H1 (cell line): ENCODE results near the gene EIF4A3. TPM values are rescaled to one million over a fixed set of nuclear protein-coding genes. Genes with fewer than 3 reads are reported as not detected.

Source experiments
- CTCF ChIA-PET: fragments of 300-600 bp; sonication (Branson Sonifier 250); formaldehyde crosslinking; loops from one replicate; lab custom pipeline; 2021; ENCODE audit not compliant: partially characterized antibody; lab: Charles Lee
- POLR2A ChIA-PET: fragments of 300-600 bp; sonication (Branson Sonifier 250); formaldehyde crosslinking; loops from one replicate; lab custom pipeline; 2021; ENCODE audit warnings: inconsistent platforms; ENCODE audit not compliant: partially characterized antibody; lab: Charles Lee
- DNase-seq, 2 experiments: peaks; one replicate each; pipeline versions ENCODE4 v3.0.0 to v3.0.0-alpha.2; 2010 to 2022; ENCODE audit warnings: low spot score in 2 of 2, low read depth in 1 of 2, mixed read lengths in 1 of 2
- FAIRE-seq: peaks from 2 replicates; lab custom pipeline; 2011; peaks lifted over from hg19 to GRCh38; lab: Jason Lieb, UNC
- H2AFZ ChIP-seq: 2 replicates; pipeline ENCODE4 v1.8.1; 2012; ENCODE audit warnings: low read length, inconsistent platforms
- H2AK5ac ChIP-seq: 2 replicates; pipeline ENCODE4 v1.6.1; 2013; ENCODE audit warnings: low read depth, low read length
- H2BK120ac ChIP-seq: replicated peaks from 2 replicates; pipeline ENCODE3; 2013; ENCODE audit warnings: low read depth, low read length, inconsistent platforms
- H2BK12ac ChIP-seq: 2 replicates; pipeline ENCODE4 v1.6.1; 2013; ENCODE audit warnings: low read depth, low read length
- H2BK15ac ChIP-seq: 2 replicates; pipeline ENCODE4 v1.6.1; 2013; ENCODE audit warnings: low read length
- H2BK20ac ChIP-seq: 2 replicates; pipeline ENCODE4 v1.6.1; 2013; ENCODE audit warnings: low read length
- H2BK5ac ChIP-seq: 2 replicates; pipeline ENCODE4 v1.6.1; 2013; ENCODE audit warnings: low read depth, low read length
- H3K14ac ChIP-seq: 2 replicates; pipeline ENCODE4 v1.6.1; 2013; ENCODE audit warnings: inconsistent platforms; ENCODE audit not compliant: insufficient read length
- H3K18ac ChIP-seq: 2 replicates; pipeline ENCODE4 v1.6.1; 2013; ENCODE audit warnings: low read length; ENCODE audit errors: extremely low read depth
- H3K23ac ChIP-seq: 2 replicates; pipeline ENCODE4 v1.6.1; 2013; ENCODE audit warnings: inconsistent platforms; ENCODE audit not compliant: insufficient read length
- H3K23me2 ChIP-seq: 2 replicates; pipeline ENCODE4 v1.6.1; 2013; ENCODE audit warnings: low read depth, low read length
- H3K27ac ChIP-seq: 2 replicates; pipeline ENCODE4 v1.6.1; 2011; ENCODE audit warnings: low read depth, low read length, inconsistent platforms
- H3K27me3 ChIP-seq, 4 experiments: replicated peaks in 1 of 4; 1 replicate in 1 of 4; 2 replicates in 3 of 4; pipeline versions ENCODE4 v1.6.1 to v1.8.1; 2011 to 2013; ENCODE audit warnings: low read length in 3 of 4, mild to moderate bottlenecking in 3 of 4, inconsistent platforms in 2 of 4, mixed read lengths in 2 of 4, moderate library complexity in 1 of 4; ENCODE audit not compliant: control insufficient read depth in 3 of 4, insufficient read depth in 3 of 4; ENCODE audit errors: extremely low read depth in 1 of 4
- H3K36me3 ChIP-seq, 4 experiments: 2 replicates each; pipeline versions ENCODE4 v1.6.1 to v1.8.1; 2011 to 2013; ENCODE audit warnings: mild to moderate bottlenecking in 4 of 4, low read length in 3 of 4, moderate library complexity in 2 of 4, control low read depth in 1 of 4, inconsistent platforms in 1 of 4; ENCODE audit not compliant: insufficient read depth in 4 of 4, control insufficient read depth in 2 of 4
- H3K4ac ChIP-seq: replicated peaks from 2 replicates; pipeline ENCODE3; 2013; ENCODE audit warnings: low read length, low read depth, mixed read lengths, inconsistent platforms; ENCODE audit not compliant: insufficient read length
- H3K4me1 ChIP-seq, 4 experiments: replicated peaks in 1 of 4; 1 replicate in 1 of 4; 2 replicates in 3 of 4; pipeline versions ENCODE4 v1.6.1 to v1.8.1; 2011 to 2013; ENCODE audit warnings: low read length in 3 of 4, inconsistent platforms in 2 of 4, mixed read lengths in 1 of 4; ENCODE audit not compliant: insufficient read depth in 4 of 4, control insufficient read depth in 3 of 4
- H3K4me2 ChIP-seq, 2 experiments: 2 replicates each; pipeline versions ENCODE4 v1.6.1 to v1.8.1; 2011 to 2013; ENCODE audit warnings: low read depth in 2 of 2, low read length in 2 of 2, control low read depth in 1 of 2, inconsistent platforms in 1 of 2, mild to moderate bottlenecking in 1 of 2; ENCODE audit not compliant: insufficient read depth in 1 of 2
- H3K4me3 ChIP-seq, 4 experiments: fragments of 200-600, 300-600 bp in 1 of 4; sonication (generic), shearing (Covaris generic), sonication (Bioruptor Twin) in 1 of 4; 2 replicates each; pipeline versions ENCODE4 v1.5.1 to v1.8.1; 2011 to 2016; ENCODE audit warnings: low read length in 4 of 4, low read depth in 3 of 4, control low read depth in 2 of 4, inconsistent platforms in 2 of 4, mild to moderate bottlenecking in 2 of 4, mixed read lengths in 1 of 4, moderate library complexity in 1 of 4; ENCODE audit not compliant: insufficient read depth in 2 of 4; ENCODE audit errors: extremely low read depth in 1 of 4
- H3K56ac ChIP-seq: replicated peaks from 2 replicates; pipeline ENCODE3; 2013; ENCODE audit warnings: low read depth, mild to moderate bottlenecking, mixed read lengths, low read length, inconsistent platforms; ENCODE audit not compliant: insufficient read length
- H3K79me1 ChIP-seq: 2 replicates; pipeline ENCODE4 v1.6.1; 2013; ENCODE audit warnings: low read depth, low read length, control low read depth
- H3K79me2 ChIP-seq, 2 experiments: 2 replicates each; pipeline versions ENCODE4 v1.6.1 to v1.8.1; 2012 to 2013; ENCODE audit warnings: low read length in 2 of 2, mild to moderate bottlenecking in 2 of 2, inconsistent platforms in 1 of 2; ENCODE audit not compliant: insufficient read depth in 2 of 2, control insufficient read depth in 1 of 2
- H3K9ac ChIP-seq, 4 experiments: replicated peaks in 1 of 4; 1 replicate in 1 of 4; 2 replicates in 3 of 4; pipeline versions ENCODE4 v1.6.1 to v1.8.1; 2011 to 2013; ENCODE audit warnings: low read depth in 3 of 4, low read length in 3 of 4, control low read depth in 2 of 4, mild to moderate bottlenecking in 2 of 4, moderate library complexity in 2 of 4, inconsistent platforms in 1 of 4; ENCODE audit errors: extremely low read depth in 1 of 4
- H3K9me3 ChIP-seq, 2 experiments: 2 replicates each; pipeline versions ENCODE4 v1.6.1 to v1.8.1; 2012 to 2013; ENCODE audit warnings: mild to moderate bottlenecking in 2 of 2, moderate library complexity in 2 of 2, control low read depth in 1 of 2, inconsistent platforms in 1 of 2, low read depth in 1 of 2, low read length in 1 of 2, mixed read lengths in 1 of 2; ENCODE audit not compliant: insufficient read depth in 2 of 2
- H4K20me1 ChIP-seq, 2 experiments: replicated peaks in 1 of 2; 2 replicates each; pipeline versions ENCODE3 to v1.8.1; 2011 to 2013; ENCODE audit warnings: inconsistent platforms in 2 of 2, low read length in 2 of 2, mild to moderate bottlenecking in 1 of 2; ENCODE audit not compliant: insufficient read depth in 2 of 2, control insufficient read depth in 1 of 2
- H4K5ac ChIP-seq: 2 replicates; pipeline ENCODE4 v1.6.1; 2013; ENCODE audit warnings: low read length, low read depth, mixed read lengths, inconsistent platforms; ENCODE audit not compliant: insufficient read length
- H4K8ac ChIP-seq: 2 replicates; pipeline ENCODE4 v1.8.0; 2013; ENCODE audit warnings: mild to moderate bottlenecking, moderate library complexity, low read length, inconsistent platforms; ENCODE audit not compliant: insufficient read depth; ENCODE audit errors: extremely low read depth
- H4K91ac ChIP-seq: replicated peaks from 2 replicates; pipeline ENCODE3; 2013; ENCODE audit warnings: low read length, mixed read lengths, inconsistent platforms; ENCODE audit not compliant: insufficient read length
- CREB1 ChIP-seq: IDR thresholded peaks from 2 replicates; pipeline ENCODE4 v1.6.1; 2012; ENCODE audit warnings: inconsistent platforms
- CTBP2 ChIP-seq: IDR thresholded peaks from 2 replicates; pipeline ENCODE4 v1.7.0; 2011; ENCODE audit warnings: borderline replicate concordance, mild to moderate bottlenecking, moderate library complexity, mixed read lengths, low read length; ENCODE audit not compliant: insufficient read depth, insufficient read length
- EGR1 ChIP-seq: IDR thresholded peaks from 2 replicates; pipeline ENCODE4 v1.6.1; 2011; ENCODE audit warnings: low read depth, low read length, borderline replicate concordance
- KDM4A ChIP-seq: IDR thresholded peaks from one replicate; pipeline ENCODE4 v1.7.1; 2012; ENCODE audit warnings: low read depth, mild to moderate bottlenecking, moderate library complexity, low read length, inconsistent platforms; ENCODE audit not compliant: severe bottlenecking
- MAFK ChIP-seq: IDR thresholded peaks from 2 replicates; pipeline ENCODE4 v1.6.1; 2012; ENCODE audit warnings: low read depth, mild to moderate bottlenecking, improper control_type of control experiment, low read length
- PHF8 ChIP-seq: fragments of 200-600 bp; sonication (generic); conservative IDR thresholded peaks from 2 replicates; pipeline ENCODE4 v1.7.1; 2012; ENCODE audit warnings: low read depth, mild to moderate bottlenecking, inconsistent platforms, low read length, moderate library complexity
- POLR2A ChIP-seq, 2 experiments: IDR thresholded peaks; 1 replicate in 1 of 2; 2 replicates in 1 of 2; pipeline ENCODE4 v1.6.1; 2011; ENCODE audit warnings: low read depth in 2 of 2, low read length in 2 of 2, mild to moderate bottlenecking in 2 of 2; ENCODE audit errors: control extremely low read depth in 1 of 2
- RBBP5 ChIP-seq: IDR thresholded peaks from 2 replicates; pipeline ENCODE4 v1.7.1; 2012; ENCODE audit warnings: low read depth, mild to moderate bottlenecking, inconsistent platforms, low read length, moderate library complexity, borderline replicate concordance
- RXRA ChIP-seq: IDR thresholded peaks from 2 replicates; pipeline ENCODE4 v1.6.1; 2011; ENCODE audit warnings: low read depth, mild to moderate bottlenecking, low read length, moderate library complexity; ENCODE audit not compliant: insufficient read depth
- SP2 ChIP-seq: IDR thresholded peaks from 2 replicates; pipeline ENCODE4 v1.6.1; 2012; ENCODE audit warnings: mild to moderate bottlenecking, low read length, inconsistent platforms
- TBP ChIP-seq: IDR thresholded peaks from 2 replicates; pipeline ENCODE4 v1.6.1; 2011; ENCODE audit warnings: low read depth, low read length, improper control_type of control experiment
- WGBS, 2 experiments: shearing (Covaris generic) in 1 of 2; methylation state at CpG; one replicate each; pipeline versions ENCODE4 v1.1.6 to v1.1.7; 2013 to 2015; ENCODE audit warnings: low lambda C conversion rate in 2 of 2, mixed read lengths in 2 of 2, inconsistent platforms in 1 of 2, low coverage in 1 of 2, missing lambda C conversion rate in 1 of 2; ENCODE audit not compliant: insufficient replicate concordance in 2 of 2, insufficient coverage in 1 of 2, insufficient read length in 1 of 2; ENCODE audit errors: extremely low coverage in 1 of 2, missing lambda C conversion rate in 1 of 2; 5-methylcytosine and 5-hydroxymethylcytosine counted together
- polyA plus RNA-seq, 7 experiments: library from polyadenylated mRNA; depleted of rRNA in 3 of 7; stranded (reverse) in 5 of 7; unstranded in 2 of 7; fragments of >200 nt in 5 of 7; fragments of 200-250 nt in 2 of 7; gene quantifications; 1 replicate in 5 of 7; 2 replicates in 1 of 7; 4 replicates in 1 of 7; pipeline versions ENCODE4 v1.2.1 to v1.2.3, GENCODE V29; 2011 to 2013; ENCODE audit warnings: missing spikeins in 2 of 7, mixed read lengths in 2 of 7
- total RNA-seq: library from RNA; stranded (reverse); fragmentation: NEBNext Ultra II Directional; extraction: Animal tissue kit (Norgen Biotek cat#: 25700); gene quantifications from 2 replicates; pipeline ENCODE4 v1.2.1, GENCODE V29; 2021

Gene EIF4A3
- total and polyA plus RNA-seq, 2 of the 8 experiments (the other 6 are each of a cell fraction or from before 2014, with no cell fraction given): 142 to 146 TPM

DNA sequence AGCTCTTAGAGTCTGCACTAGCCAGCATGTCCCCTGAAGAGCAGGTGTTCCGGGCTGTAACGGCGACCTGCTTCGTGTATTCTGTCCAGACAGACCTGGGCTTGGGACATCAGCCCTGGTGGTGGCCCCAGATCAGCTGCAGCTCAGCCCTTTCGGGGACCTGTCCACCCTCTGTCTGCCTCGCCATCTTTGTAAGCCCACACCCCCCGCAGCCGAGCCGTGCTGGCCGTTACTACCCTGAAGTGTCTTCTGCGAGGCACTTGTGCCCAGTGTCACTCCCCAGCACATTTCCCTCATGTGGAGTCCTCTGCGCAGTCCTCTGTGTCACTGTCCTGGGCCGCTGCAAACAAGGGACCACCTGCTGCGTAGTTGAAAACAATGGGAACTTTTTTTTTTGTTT, 33.3 kb upstream of the EIF4A3 start:
- no peak overlapping the region for H4K5ac ChIP-seq
- no peak overlapping the region for H3K27ac ChIP-seq
- no peak overlapping the region for H3K9ac ChIP-seq
- H3K4me1 ChIP-seq: peaks cover 0 to 3% (median under 1%) of the 10 kb centered on the region in 4 experiments; a peak in 2 of 7 replicates
- H4K91ac ChIP-seq: no peak overlapping the region
- no peak overlapping the region for H3K14ac ChIP-seq
- TF ChIP-seq MAFK (no peak), SP2 (no peak), RBBP5 (no peak), TBP (no peak), KDM4A (no peak), CTBP2 (no peak), EGR1 (no peak), PHF8 (no peak), RXRA (no peak), POLR2A (IDR thresholded peaks at IDR 0.05; ENCODE audit: control extremely low read depth in 1 of 2, low read depth in 2 of 2, low read length in 2 of 2) (no peak), CREB1 (no peak)
- TF ChIP-seq, all 59 proteins: peak for 0
- Histone ChIP-seq H4K8ac (peak overlapping the region; percentile 65; the same call in 1 of the 2 replicates), H3K79me2 (no peaks in the 10 kb centered on the region), H3K27me3 (no peaks in the 10 kb centered on the region), H3K56ac (no peak overlapping the region), H2BK15ac (no peak overlapping the region), H2BK12ac (no peak overlapping the region), H2BK20ac (no peak overlapping the region), H3K18ac (no peak overlapping the region), H3K36me3 (no peaks in the 10 kb centered on the region), H3K4ac (no peak overlapping the region), H3K9me3 (no peaks in the 10 kb centered on the region), H3K4me2 (no peak overlapping the region), H2BK120ac (no peak overlapping the region), H3K23me2 (no peaks in the 10 kb centered on the region), H2AK5ac (no peak overlapping the region), H3K79me1 (no peaks in the 10 kb centered on the region; the same call in 1 of the 2 replicates), H3K23ac (no peak overlapping the region), H3K4me3 (no peak overlapping the region), H2AFZ (no peak overlapping the region), H2BK5ac (no peak overlapping the region), H4K20me1 (no peaks in the 10 kb centered on the region)
- no peak for FAIRE-seq
- POLR2A ChIA-PET: interaction anchor here (1.1 kb wide), 1 partner anchor 8 kb away, joined by 3 read pairs; no protein-coding TSS in a partner anchor
- CTCF ChIA-PET: interaction anchor here (0.9 to 8.9 kb wide), 5 partner anchors 12 to 72 kb away, joined by 3 to 73 read pairs (median 4); no protein-coding TSS in a partner anchor
- WGBS, 2 experiments: 93% methylated on average over 14 of the region's 14 CpGs; no CpG with 5 or more reads in 1 of the 2 experiments
- no peak for DNase-seq
